ENCODE data around the gene RHOF. TPM values are rescaled to one million over a fixed set of nuclear protein-coding genes. Genes with fewer than 3 reads are reported as not detected.

Gene RHOF
- polyA plus RNA-seq, 1 donor from 2014 or later: 90.0 TPM

- Mint-ChIP-seq H3K4me3 (peak overlapping the region; percentile 89 to 97 (median 95)), H3K27me3 (no peaks in the 10 kb centered on the region), H3K4me1 (peaks cover 17 to 27% (median 26%) of the 10 kb centered on the region in 3 donors), H3K27ac (peak overlapping the region; percentile 97 to 99 (median 98)), H3K36me3 (peaks cover 3% of the 10 kb centered on the region), H3K9me3 (no peaks in the 10 kb centered on the region)
Measured at GRCh38 chr12:121802843-121803698, 9.6 kb upstream of the RHOF start.

DNA sequence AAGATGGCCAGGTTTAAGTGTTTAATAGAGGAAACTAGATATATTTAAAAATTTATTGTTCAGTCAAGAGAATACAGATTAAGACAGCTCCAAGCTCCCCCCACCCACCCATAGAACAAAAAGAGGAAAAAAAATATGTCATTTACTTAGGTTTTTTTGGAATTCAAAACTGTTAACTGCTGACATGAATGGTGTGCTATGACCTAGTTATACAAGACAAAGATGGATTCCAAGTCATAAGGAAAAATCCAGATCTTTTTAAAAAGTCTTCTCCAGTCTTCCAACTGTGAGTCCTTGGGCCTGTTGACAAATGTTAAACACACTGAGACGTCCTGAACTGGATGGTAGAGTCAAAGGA, 9.0 kb upstream of the RHOF start:
- H3K27me3 Mint-ChIP-seq: no peaks in the 10 kb centered on the region
- H3K9me3 Mint-ChIP-seq: no peaks in the 10 kb centered on the region
- peak overlapping the region; percentile 97 to 99 (median 98) for H3K27ac Mint-ChIP-seq
- peak overlapping the region; percentile 89 to 97 (median 95) for H3K4me3 Mint-ChIP-seq
- H3K36me3 Mint-ChIP-seq: peaks cover 3% of the 10 kb centered on the region
- H3K4me1 Mint-ChIP-seq: peaks cover 15 to 27% (median 26%) of the 10 kb centered on the region in 3 donors

- Mint-ChIP-seq H3K9me3 (no peaks in the 10 kb centered on the region), H3K4me1 (peaks cover 17 to 25% (median 24%) of the 10 kb centered on the region in 3 donors), H3K36me3 (peaks cover 3% of the 10 kb centered on the region), H3K27me3 (no peaks in the 10 kb centered on the region), H3K27ac (peak overlapping the region; percentile 97 to 99 (median 98)), H3K4me3 (peak overlapping the region; percentile 89 to 97 (median 95))
Measured at GRCh38 chr12:121801595-121802484, 8.4 kb upstream of the RHOF start.

GRCh38 chr12:121800694-121801594, 7.5 kb upstream of the RHOF start:
- H3K4me1 Mint-ChIP-seq: peaks cover 15 to 20% (median 18%) of the 10 kb centered on the region in 3 donors
- peak overlapping the region; percentile 89 to 97 (median 95) for H3K4me3 Mint-ChIP-seq
- peaks cover 2% of the 10 kb centered on the region for H3K36me3 Mint-ChIP-seq
- H3K27ac Mint-ChIP-seq: peak overlapping the region; percentile 97 to 99 (median 98)
- H3K9me3 Mint-ChIP-seq: no peaks in the 10 kb centered on the region
- no peaks in the 10 kb centered on the region for H3K27me3 Mint-ChIP-seq

DNA sequence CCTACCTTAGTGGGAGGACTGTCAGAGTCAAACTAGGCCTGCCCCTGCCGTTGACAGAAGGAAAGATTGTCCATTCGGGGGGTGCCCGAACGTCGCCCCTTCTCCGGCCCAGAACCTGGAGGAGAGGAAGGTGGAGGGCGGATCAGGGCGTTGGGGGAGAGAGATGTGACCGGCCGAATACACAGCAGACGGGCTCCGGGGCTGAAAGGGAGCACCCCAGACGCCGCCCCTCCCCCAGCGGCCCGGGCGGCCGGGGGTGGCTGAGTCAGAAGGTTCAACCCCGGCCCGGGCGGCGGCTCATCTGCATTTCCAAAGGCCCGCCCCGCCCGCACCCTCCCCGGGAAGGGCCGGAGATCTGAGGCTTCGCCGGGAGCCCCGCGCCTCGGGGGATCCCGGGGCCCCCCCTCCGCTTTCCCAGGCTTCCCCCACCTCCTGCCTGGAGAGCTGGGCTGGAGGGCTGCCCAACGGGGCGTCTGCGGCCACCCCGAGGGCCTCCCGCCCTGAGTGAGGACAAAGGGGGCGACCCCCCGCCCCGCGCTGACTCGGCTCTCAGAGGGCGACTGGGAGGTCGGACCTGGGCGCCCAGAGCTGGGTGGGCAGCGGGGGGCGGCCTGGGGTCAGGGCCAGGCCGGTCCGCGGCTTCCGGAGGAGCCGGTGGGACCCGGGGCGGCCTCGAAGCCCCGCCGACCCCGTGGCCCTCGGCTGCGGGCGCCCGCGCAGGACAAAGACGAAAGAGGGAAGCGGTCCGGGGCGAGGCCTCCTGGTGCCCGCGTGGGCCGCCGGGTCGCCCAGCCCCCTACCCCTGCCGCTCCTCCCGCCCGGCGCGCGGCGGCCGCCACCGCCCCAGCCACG, 6.6 kb upstream of the RHOF start:
- peaks cover 2% of the 10 kb centered on the region for H3K36me3 Mint-ChIP-seq
- H3K27ac Mint-ChIP-seq: peak overlapping the region; percentile 86 to 92 (median 88)
- no peaks in the 10 kb centered on the region for H3K9me3 Mint-ChIP-seq
- H3K4me1 Mint-ChIP-seq: peaks cover 16 to 18% (median 18%) of the 10 kb centered on the region in 3 donors
- no peaks in the 10 kb centered on the region for H3K27me3 Mint-ChIP-seq
- H3K4me3 Mint-ChIP-seq: peak overlapping the region; percentile 83 to 94 (median 84)

GRCh38 chr12:121799156-121799841, 5.8 kb upstream of the RHOF start:
- Mint-ChIP-seq H3K9me3 (no peaks in the 10 kb centered on the region), H3K4me3 (peak overlapping the region; percentile 83 to 94 (median 88)), H3K27ac (peak overlapping the region; percentile 86 to 92 (median 88)), H3K4me1 (peaks cover 22 to 26% (median 25%) of the 10 kb centered on the region in 3 donors), H3K36me3 (peaks cover 2% of the 10 kb centered on the region), H3K27me3 (no peaks in the 10 kb centered on the region)

GRCh38 chr12:121798787-121799155, 5.3 kb upstream of the RHOF start:
- peaks cover 23 to 28% (median 26%) of the 10 kb centered on the region in 3 donors for H3K4me1 Mint-ChIP-seq
- peak overlapping the region; percentile 80 to 92 (median 88) for H3K27ac Mint-ChIP-seq
- H3K4me3 Mint-ChIP-seq: peak overlapping the region; percentile 83 to 94 (median 88)
- H3K36me3 Mint-ChIP-seq: peaks cover 2% of the 10 kb centered on the region
- no peaks in the 10 kb centered on the region for H3K9me3 Mint-ChIP-seq
- no peaks in the 10 kb centered on the region for H3K27me3 Mint-ChIP-seq

DNA sequence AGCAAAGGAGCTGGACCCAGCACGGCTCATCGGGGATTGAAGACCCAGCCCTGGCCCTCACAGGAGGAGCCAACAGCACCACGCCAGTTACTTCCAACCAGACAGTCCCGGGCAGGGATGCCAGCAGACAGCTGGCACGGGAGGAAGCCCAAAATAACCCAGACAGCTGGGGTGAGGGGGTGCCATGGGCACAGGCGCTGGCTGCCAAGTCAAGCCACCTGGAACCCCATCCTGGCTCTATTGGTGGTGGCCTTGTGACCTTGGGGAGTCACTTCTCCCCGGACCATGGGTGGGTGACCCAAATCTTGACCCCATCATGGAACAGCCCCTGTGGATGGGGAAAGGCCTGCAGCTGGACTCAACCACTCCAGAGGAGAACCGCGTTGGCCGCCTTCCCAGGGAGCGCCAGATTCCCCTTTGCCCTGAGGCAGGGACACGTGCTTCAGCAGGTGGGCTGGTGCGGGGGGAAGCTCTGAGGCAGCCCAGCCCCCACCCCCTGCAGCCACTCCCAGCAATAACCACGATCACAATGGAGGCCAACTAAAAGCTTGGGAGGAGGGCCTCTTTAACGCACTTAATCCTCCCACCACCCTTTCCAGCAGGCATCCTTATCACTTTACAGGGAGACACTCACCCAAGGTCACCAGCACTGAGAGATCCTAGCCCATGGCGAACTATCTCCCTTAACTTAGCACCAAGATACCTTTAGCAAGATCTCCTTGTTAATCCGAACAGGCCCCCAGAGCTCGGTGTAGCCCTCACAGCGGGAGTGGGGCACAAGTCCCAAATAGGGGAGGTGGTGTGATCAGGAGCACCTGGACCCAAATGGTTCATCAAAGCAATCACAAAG, 4.7 kb upstream of the RHOF start:
- peaks cover 22 to 27% (median 26%) of the 10 kb centered on the region in 3 donors for H3K4me1 Mint-ChIP-seq
- no peaks in the 10 kb centered on the region for H3K9me3 Mint-ChIP-seq
- H3K4me3 Mint-ChIP-seq: peak overlapping the region in 3 of 4 donors; percentile 86 to 94 (median 89)
- H3K36me3 Mint-ChIP-seq: peaks cover 2% of the 10 kb centered on the region
- no peaks in the 10 kb centered on the region for H3K27me3 Mint-ChIP-seq
- H3K27ac Mint-ChIP-seq: peak overlapping the region; percentile 63 to 92 (median 88)

- Mint-ChIP-seq H3K4me3 (peak overlapping the region in 3 of 4 donors; percentile 28 to 86 (median 63)), H3K9me3 (no peaks in the 10 kb centered on the region), H3K4me1 (peaks cover 24 to 27% (median 25%) of the 10 kb centered on the region in 3 donors), H3K36me3 (peaks cover 2% of the 10 kb centered on the region), H3K27ac (peak overlapping the region; percentile 43 to 88 (median 63)), H3K27me3 (no peaks in the 10 kb centered on the region)
Measured at GRCh38 chr12:121796855-121797751, 3.6 kb upstream of the RHOF start.

GRCh38 chr12:121795034-121795968, 1.8 kb upstream of the RHOF start:
- H3K4me1 Mint-ChIP-seq: peaks cover 35 to 39% (median 36%) of the 10 kb centered on the region in 3 donors
- H3K36me3 Mint-ChIP-seq: no peaks in the 10 kb centered on the region
- peak overlapping the region; percentile 92 to 97 (median 96) for H3K27ac Mint-ChIP-seq
- peak overlapping the region; percentile 91 to 95 (median 93) for H3K4me3 Mint-ChIP-seq
- H3K9me3 Mint-ChIP-seq: no peaks in the 10 kb centered on the region
- no peaks in the 10 kb centered on the region for H3K27me3 Mint-ChIP-seq
